Left kidney (tissue), 1 donor: ENCODE results near the gene SLC10A2. TPM values are rescaled to one million over a fixed set of nuclear protein-coding genes. Genes with fewer than 3 reads are reported as not detected.

Source experiments
- polyA plus RNA-seq: library from polyadenylated mRNA; unstranded; fragments of 120-200 nt; gene quantifications from one replicate; pipeline ENCODE4 v1.2.1, GENCODE V29; 2013; ENCODE audit not compliant: insufficient read length

The SLC10A2 gene
- polyA plus RNA-seq, 1 donor: 0.73 TPM

Other genes with a start within 250 kb of the SLC10A2 start
- gene ERCC5, start 220.4 kb downstream of the SLC10A2 start, polyA plus RNA-seq: 82.1 TPM